Activated CD4-positive, alpha-beta T cell treated with anti-CD3 and anti-CD28 coated beads, Interleukin-2, amount 50 U/mL, for 1 hour (primary cell): Measurements from ENCODE around the gene MYO9B.

Experiments
- DNase-seq: peaks from one replicate; pipeline ENCODE4 v3.0.0-alpha.2; 2020

The MYO9B gene

DNA sequence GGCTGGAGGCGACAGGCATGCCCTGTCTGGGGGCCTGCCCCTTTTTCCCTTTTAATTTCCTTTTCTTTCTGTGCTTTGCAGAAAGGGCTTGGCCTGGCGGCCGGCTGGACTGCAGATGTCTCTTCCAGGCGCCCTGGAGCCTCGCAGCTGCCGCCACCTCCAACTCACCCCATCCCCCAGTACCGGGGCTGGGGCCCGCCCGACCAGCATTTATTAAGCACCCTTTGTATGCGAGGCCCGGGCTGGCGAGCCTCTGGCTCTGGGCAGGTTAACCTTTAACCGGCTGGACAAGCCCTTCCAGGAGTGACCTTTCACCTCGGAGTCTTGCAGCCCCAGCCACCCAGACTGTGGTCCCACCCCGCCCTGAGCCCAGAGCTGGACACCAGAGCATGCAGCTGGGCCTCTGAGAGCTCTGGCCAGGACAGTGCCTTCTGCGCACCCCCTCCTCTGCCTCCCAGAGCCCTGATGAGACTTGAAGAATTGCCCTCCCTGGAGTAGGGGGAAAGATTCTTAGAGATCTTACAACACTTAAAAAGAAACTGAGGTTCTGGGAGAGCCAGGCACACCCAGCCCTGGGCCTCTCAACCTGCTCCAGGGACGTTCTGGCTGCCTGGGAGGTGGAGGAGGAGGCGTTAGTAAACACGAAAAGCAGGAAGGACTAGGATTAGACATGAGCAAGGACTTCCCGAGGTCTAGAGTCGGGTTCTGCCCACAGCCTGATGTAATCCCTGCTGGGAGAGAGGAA is 171.3 kb downstream of the MYO9B start:
- DNase-seq: no peak

- DNase-seq: no peak
These were observed 172.6 kb downstream of the MYO9B start for GRCh38 chr19:17248011-17248776.

- no peak for DNase-seq
These were observed 174.4 kb downstream of the MYO9B start for GRCh38 chr19:17249887-17250548.

DNA sequence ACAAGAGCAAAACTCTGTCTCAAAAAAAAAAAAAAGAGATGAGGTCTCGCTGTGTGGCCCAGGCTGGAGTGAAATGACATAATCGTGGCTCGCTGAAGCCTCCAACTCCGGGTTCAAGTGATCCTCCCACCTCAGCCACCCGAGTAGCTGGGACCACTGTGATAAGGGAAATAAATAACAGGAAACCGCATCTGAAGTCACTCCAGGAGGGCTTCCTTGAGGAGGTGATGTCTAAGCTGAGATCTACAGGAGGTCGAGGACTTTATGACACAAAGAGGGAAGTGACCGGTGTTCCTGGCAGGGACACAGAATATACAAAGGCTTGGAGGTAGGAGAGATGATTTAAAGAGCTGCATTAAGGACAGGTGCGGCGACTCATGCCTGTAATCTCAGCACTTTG is 179.1 kb downstream of the MYO9B start:
- DNase-seq: no peak

- no peak for DNase-seq
These were observed 179.6 kb downstream of the MYO9B start for GRCh38 chr19:17255150-17255621.

DNA sequence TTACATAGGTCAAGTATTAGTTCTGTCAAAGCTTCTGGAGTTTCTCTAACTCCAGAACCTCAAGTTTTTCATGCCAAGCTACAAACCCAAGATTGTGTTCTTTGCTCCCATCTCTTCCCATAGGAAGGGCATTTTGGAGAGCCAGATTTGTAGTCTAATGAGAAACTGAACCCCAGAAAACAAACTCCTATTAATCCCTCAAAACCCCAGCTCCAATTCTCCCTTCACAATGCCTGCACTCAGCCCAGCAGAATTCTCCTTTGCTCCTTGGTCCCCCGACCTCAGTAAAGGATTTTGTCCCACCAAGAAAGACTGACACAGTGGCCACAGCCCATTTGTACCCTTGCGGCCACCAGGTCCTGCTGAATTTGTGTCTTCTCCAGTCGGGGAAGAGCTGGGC is 180.6 kb downstream of the MYO9B start:
- DNase-seq: no peak

GRCh38 chr19:17259118-17259780 is 183.7 kb downstream of the MYO9B start:
- DNase-seq: no peak

GRCh38 chr19:17259934-17260333 is 184.4 kb downstream of the MYO9B start:
- no peak for DNase-seq

DNA sequence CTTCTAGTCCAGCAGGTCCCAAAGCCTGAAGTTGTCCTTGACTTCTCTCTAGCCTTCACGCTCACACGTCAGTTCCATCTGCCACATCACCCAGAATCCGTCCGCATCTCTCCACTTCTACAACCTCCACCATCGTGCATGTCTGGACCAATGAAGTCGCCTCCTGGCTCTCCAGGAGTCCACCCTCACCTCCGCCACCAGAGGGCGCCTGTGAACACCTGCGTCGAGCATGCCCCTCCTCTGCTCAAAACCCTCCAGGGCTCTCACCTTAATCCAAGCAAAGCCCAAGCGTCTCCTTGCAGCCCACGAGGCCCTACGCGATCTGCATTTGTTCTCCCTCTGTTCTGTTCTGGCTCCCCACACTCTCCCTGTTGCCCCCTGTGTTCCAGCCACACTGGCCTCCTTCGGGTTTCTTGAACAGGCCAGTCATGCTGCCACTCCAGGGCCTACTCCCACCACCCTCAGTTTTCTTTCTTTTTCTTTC is 185.3 kb downstream of the MYO9B start:
- peak; percentile 90 for DNase-seq

GRCh38 chr19:17262557-17262956 is 187.0 kb downstream of the MYO9B start:
- no peak for DNase-seq
